ENCODE measurements around the gene NTSR1.

DNA sequence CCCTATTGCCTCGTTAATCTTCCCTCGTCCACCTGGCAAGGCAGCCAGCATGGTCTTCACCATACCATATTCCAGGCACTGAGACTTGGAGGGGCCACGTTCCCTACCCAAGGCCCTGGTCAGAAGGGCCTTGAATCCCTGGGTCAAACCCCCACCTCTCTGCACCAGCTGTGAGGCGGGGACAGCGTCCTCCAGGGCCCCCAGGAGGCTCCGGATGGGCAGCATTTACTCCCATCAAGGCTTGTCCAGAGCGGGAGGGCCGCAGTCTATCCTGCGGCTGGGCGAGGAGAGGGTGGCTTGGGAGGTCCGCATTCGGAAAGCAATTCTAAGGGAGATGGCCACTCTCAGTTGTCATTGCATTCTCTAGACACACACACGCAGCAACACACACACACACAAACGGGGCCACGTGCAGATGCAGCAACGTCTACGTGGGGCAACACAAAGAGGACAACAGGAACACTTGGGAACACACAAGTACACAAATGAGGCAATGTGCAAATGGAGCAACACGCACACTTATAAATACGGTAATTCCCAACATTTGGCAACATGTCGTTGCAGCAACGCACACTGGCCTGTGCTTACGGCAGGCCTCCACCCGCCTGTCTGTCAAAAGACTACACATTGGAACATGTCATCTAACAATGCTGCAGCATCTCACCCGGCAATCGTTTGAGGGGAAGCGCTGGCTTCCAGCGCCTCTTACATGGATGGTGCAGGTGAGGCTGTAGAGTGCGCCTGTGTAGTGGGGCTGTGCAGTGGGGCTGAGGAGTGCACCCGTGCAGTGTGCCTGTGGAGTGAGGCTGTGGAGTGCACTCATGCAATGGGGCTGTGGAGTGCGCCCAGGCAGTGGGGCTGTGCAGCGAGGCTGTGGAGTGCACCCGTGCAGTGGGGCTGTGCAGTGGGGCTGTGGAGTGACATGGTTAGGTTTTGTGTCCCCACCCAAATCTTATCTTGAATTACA lies 12.9 kb upstream of the NTSR1 start:
- TF ChIP-seq, protein P1, sequence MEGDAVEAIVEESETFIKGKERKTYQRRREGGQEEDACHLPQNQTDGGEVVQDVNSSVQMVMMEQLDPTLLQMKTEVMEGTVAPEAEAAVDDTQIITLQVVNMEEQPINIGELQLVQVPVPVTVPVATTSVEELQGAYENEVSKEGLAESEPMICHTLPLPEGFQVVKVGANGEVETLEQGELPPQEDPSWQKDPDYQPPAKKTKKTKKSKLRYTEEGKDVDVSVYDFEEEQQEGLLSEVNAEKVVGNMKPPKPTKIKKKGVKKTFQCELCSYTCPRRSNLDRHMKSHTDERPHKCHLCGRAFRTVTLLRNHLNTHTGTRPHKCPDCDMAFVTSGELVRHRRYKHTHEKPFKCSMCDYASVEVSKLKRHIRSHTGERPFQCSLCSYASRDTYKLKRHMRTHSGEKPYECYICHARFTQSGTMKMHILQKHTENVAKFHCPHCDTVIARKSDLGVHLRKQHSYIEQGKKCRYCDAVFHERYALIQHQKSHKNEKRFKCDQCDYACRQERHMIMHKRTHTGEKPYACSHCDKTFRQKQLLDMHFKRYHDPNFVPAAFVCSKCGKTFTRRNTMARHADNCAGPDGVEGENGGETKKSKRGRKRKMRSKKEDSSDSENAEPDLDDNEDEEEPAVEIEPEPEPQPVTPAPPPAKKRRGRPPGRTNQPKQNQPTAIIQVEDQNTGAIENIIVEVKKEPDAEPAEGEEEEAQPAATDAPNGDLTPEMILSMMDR (IDR thresholded peaks at IDR 0.05) = no peak
- TF ChIP-seq POLR2A (IDR thresholded peaks at IDR 0.05) = no peak

Data from heart left ventricle (tissue), 13 donors.